Measurements from ENCODE around the gene DOCK3. TPM values are rescaled to one million over a fixed set of nuclear protein-coding genes. Genes with fewer than 3 reads are reported as not detected.

DOCK3 gene
- total and polyA plus RNA-seq, 10 of the 15 experiments (the other 5 are each of a cell fraction or from before 2014, with no cell fraction given), result 0.02 to 0.52 (median 0.04) TPM; not detected in 5

- no peak overlapping the region for H3K27ac ChIP-seq (ENCODE audit: control insufficient read depth, insufficient read depth)
- TF ChIP-seq KDM1A (IDR thresholded peaks at IDR 0.05; ENCODE audit: borderline replicate concordance) (no peak), ZNF207 (IDR thresholded peaks at IDR 0.05; ENCODE audit: borderline replicate concordance) (no peak), RAD21 (IDR thresholded peaks at IDR 0.05; ENCODE audit: insufficient read depth, low read depth, low read length) (no peak), STAT3 (IDR thresholded peaks at IDR 0.05; ENCODE audit: low read depth, low read length) (no peak), USF1 (IDR thresholded peaks at IDR 0.05; ENCODE audit: borderline replicate concordance, extremely low read length, insufficient read depth, low read depth, low read length) (no peak), POLR2AphosphoS5 (IDR thresholded peaks at IDR 0.05; ENCODE audit: low read length) (no peak), BACH1 (IDR thresholded peaks at IDR 0.05; ENCODE audit: borderline replicate concordance) (no peak), ZBTB11 (CRISPR knock-in tag; IDR thresholded peaks at IDR 0.05) (no peak), E4F1 (IDR thresholded peaks at IDR 0.05; ENCODE audit: borderline replicate concordance, partially characterized antibody) (no peak), CBX5 (IDR thresholded peaks at IDR 0.05; ENCODE audit: low read depth) (no peak), MTA2 (IDR thresholded peaks at IDR 0.05; ENCODE audit: low read depth) (no peak), ZNF217 (IDR thresholded peaks at IDR 0.05) (no peak), KLF5 (IDR thresholded peaks at IDR 0.05; ENCODE audit: partially characterized antibody) (no peak), YBX1 (IDR thresholded peaks at IDR 0.05) (no peak), RUNX3 (IDR thresholded peaks at IDR 0.05; ENCODE audit: low read length) (no peak), SREBF2 (IDR thresholded peaks at IDR 0.05; ENCODE audit: low read length) (no peak), YY1 (IDR thresholded peaks at IDR 0.05; ENCODE audit: low read depth, low read length) (no peak), RFX5 (IDR thresholded peaks at IDR 0.05; ENCODE audit: low read depth, low read length) (no peak)
- H3K27me3 ChIP-seq (replicated peaks in 1 of 2; ENCODE audit: control insufficient read depth in 2 of 2, insufficient read depth in 2 of 2, low read length in 1 of 2), result peaks cover 0 to 2% of the 10 kb centered on the region in 2 experiments; a peak in 1 of 4 replicates
- no peak for ATAC-seq
- no peak for DNase-seq (ENCODE audit: low read depth, low spot score)
- no peak overlapping the region for H3K9ac ChIP-seq (ENCODE audit: control insufficient read depth, insufficient read depth, low read length)
- H4K20me1 ChIP-seq (ENCODE audit: control insufficient read depth, insufficient read depth), result no peaks in the 10 kb centered on the region
- BruUV-seq (replicated peaks), result no TSS peak
- no peak overlapping the region for H3K4me3 ChIP-seq
- H3K36me3 ChIP-seq (ENCODE audit: control insufficient read depth in 2 of 2, insufficient read depth in 2 of 2, low read length in 1 of 2), result no peaks in the 10 kb centered on the region
- ChIA-PET SMC1A (ENCODE audit: uncharacterized antibody, unreplicated experiment) (no interaction called here), CTCF (no interaction called here), RAD21 (ENCODE audit: unreplicated experiment) (no interaction called here), POLR2A (no interaction called here)
- no peak overlapping the region for H2AFZ ChIP-seq (ENCODE audit: control insufficient read depth, low read depth, low read length)
- H3K79me2 ChIP-seq (ENCODE audit: control insufficient read depth, insufficient read depth, low read length), result no peaks in the 10 kb centered on the region
- H3K9me3 ChIP-seq (replicated peaks; ENCODE audit: control insufficient read depth, insufficient read depth, low read length), result no peaks in the 10 kb centered on the region
- no peaks in the 10 kb centered on the region for H3K4me1 ChIP-seq (ENCODE audit: control insufficient read depth, insufficient read depth, low read length)
- in situ Hi-C loops (cut with MboI) (no loop called here), intact Hi-C loops (cut with micrococcal nuclease; ENCODE audit: unreplicated experiment) (no loop called here)
- no peak overlapping the region for H3K4me2 ChIP-seq (ENCODE audit: control insufficient read depth, insufficient read depth)
- FAIRE-seq, result no peak
- 0% methylated on average over 1 of the region's 1 CpG for WGBS (ENCODE audit: insufficient coverage, insufficient replicate concordance, low lambda C conversion rate, missing lambda C conversion rate)
Observed at GRCh38 chr3:51224843-51225242, 550.1 kb downstream of the DOCK3 start.
